Activated T-cell treated with anti-CD3 and anti-CD28 coated beads, Interleukin-2, amount 50 U/mL, for 24 hours (primary cell): ENCODE measurements around the gene SPPL2B.

Source experiments
- DNase-seq: peaks from one replicate; pipeline ENCODE4 v3.0.0-alpha.2; 2020
- H3K27ac Mint-ChIP-seq: 2 replicates; pipeline ENCODE4 v1.8.0; 2020; ENCODE audit warnings: mild to moderate bottlenecking, mixed read lengths
- H3K27me3 Mint-ChIP-seq: 2 replicates; pipeline ENCODE4 v1.8.0; 2020; ENCODE audit warnings: mixed read lengths
- H3K36me3 Mint-ChIP-seq: 2 replicates; pipeline ENCODE4 v1.8.0; 2020; ENCODE audit warnings: low read depth, mixed read lengths
- H3K4me1 Mint-ChIP-seq: 2 replicates; pipeline ENCODE4 v1.8.0; 2020; ENCODE audit warnings: low read depth, mixed read lengths
- H3K4me3 Mint-ChIP-seq: 2 replicates; pipeline ENCODE4 v1.8.0; 2020; ENCODE audit warnings: mild to moderate bottlenecking, moderate library complexity, mixed read lengths
- H3K9me3 Mint-ChIP-seq: 2 replicates; pipeline ENCODE4 v1.8.0; 2020; ENCODE audit warnings: mixed read lengths

Gene SPPL2B

DNA sequence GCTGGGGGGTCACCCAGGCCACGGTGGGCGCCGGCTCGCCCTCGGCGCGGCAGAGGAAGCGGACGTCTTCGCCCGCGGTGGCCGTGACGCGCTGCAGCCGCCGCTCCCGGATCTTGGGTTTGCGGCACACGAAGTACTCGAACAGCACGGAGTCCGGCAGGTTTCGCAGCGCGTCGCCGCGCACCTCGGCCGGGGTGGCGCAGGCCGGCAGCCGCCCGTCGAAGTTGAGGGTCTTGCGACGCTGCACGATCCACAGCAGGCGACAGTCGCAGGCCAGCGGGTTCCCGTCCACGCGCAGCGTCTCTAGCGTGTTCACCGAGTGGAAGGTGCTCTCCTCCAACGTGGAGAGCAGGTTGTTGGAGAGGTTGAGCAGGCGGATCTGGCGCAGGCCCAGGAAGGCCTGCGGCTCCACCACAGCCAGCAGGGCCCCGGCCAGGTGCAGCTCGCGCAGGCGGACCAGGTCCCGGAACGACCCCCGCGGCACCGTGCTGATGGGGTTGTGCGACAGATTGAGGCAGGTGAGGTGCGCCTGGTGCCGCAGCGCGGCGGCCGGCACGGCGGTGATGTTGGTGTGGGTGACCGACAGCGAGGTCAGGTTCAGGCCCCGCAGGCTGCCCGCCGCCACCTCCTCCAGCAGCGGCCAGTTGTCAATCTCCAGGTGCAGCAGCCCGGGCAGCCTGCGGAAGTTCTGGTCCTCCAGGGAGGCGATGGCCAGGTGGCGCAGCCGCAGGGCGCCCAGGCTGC lies 37.9 kb upstream of the SPPL2B start:
- no peak overlapping the region for H3K27ac Mint-ChIP-seq
- peaks cover 10% of the 10 kb centered on the region for H3K27me3 Mint-ChIP-seq
- H3K4me3 Mint-ChIP-seq, result peak overlapping the region; percentile 66
- H3K9me3 Mint-ChIP-seq, result no peaks in the 10 kb centered on the region
- DNase-seq, result peak; percentile 59
- no peaks in the 10 kb centered on the region for H3K36me3 Mint-ChIP-seq
- H3K4me1 Mint-ChIP-seq, result peaks cover 28% of the 10 kb centered on the region

DNA sequence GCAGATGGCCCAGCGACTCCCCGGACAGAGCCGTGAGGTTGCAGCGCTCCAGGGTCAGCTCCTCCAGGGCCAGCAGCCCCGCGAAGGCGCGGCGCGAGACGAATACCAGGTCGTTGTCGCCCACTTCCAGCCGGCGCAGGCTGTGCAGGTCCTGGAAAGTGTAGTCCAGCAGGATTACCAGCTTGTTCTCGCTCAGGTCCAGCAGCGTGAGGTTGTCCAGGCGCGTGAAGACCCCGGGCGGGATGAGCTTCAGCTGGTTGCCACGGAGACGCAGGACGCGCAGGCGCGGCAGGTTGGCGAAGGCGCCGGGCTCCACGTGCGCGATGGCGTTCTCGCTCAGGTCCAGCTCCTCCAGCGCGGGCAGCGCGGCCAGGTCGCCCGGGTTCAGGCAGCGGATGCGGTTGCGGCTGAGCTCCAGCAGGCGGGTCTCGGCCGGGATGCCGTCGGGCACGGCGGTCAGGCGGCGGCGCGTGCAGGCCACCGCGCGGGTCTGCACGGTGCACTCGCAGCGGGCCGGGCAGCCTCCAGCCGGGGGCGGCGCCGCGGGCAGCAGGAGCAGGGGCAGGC lies 37.2 kb upstream of the SPPL2B start:
- Mint-ChIP-seq H3K4me3 (peak overlapping the region; percentile 66), H3K4me1 (peaks cover 28% of the 10 kb centered on the region), H3K9me3 (no peaks in the 10 kb centered on the region), H3K27ac (no peak overlapping the region), H3K36me3 (no peaks in the 10 kb centered on the region), H3K27me3 (peaks cover 10% of the 10 kb centered on the region)
- no peak for DNase-seq

DNA sequence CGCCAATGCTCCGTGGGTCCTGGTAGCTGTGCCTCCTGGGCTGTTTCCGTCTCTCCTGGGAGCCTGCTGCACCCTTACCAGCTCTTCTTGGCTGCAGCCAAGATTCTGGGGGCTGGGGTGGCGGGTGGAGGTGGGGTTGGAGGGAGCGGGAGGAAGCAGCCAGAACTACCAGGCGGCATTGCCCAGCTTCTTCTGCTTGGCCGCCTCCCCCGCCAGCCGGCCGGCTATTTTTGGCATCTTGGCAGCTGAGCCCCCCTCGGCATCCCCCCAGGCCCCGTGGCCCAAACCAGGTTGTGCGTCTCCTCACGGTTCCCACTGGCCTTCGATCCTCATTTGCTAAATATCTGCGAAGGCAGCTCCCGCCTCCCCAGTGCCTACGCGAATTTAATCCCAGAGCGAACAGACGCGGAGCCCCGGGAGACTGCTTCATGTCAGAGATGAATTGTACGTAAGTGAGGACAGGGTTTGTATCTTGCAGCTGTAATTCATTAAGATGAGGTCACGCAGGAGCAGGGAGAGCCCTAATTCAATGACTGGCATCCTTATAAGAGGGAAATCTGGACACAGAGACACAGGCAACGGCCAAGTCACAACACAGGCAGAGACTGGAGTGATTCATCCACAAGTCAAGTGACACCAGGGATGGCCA lies 33.7 kb upstream of the SPPL2B start:
- no peaks in the 10 kb centered on the region for H3K36me3 Mint-ChIP-seq
- no peak overlapping the region for H3K4me3 Mint-ChIP-seq
- H3K9me3 Mint-ChIP-seq, result no peaks in the 10 kb centered on the region
- H3K4me1 Mint-ChIP-seq, result peaks cover 15% of the 10 kb centered on the region
- no peak overlapping the region for H3K27ac Mint-ChIP-seq
- DNase-seq, result no peak
- peaks cover 2% of the 10 kb centered on the region for H3K27me3 Mint-ChIP-seq

DNA sequence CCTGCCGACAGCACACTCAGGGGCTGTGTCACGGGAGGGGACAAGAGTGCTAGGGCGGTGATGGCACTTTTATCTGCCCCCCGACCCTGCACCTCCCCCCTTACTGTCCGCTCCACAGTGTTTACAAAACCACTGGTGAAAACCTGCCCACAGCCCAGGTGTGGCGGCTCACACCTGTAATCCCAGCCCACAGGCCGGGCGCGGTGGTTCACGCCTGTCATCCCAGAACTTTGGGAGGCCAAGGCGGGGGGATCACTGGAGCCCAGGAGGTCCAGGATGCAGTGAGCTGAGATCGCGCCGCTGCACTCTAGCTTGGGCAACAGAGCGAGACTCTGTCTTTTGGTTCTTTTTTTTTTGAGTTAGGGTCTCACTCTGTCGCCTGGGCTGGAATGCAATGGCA lies 32.3 kb upstream of the SPPL2B start:
- DNase-seq, result no peak
- Mint-ChIP-seq H3K27ac (no peak overlapping the region), H3K4me1 (peaks cover 7% of the 10 kb centered on the region), H3K4me3 (no peak overlapping the region), H3K9me3 (no peaks in the 10 kb centered on the region), H3K27me3 (peaks cover under 1% of the 10 kb centered on the region), H3K36me3 (no peaks in the 10 kb centered on the region)

GRCh38 chr19:2300533-2300932 lies 28.0 kb upstream of the SPPL2B start:
- no peak overlapping the region for H3K4me3 Mint-ChIP-seq
- no peak overlapping the region for H3K27ac Mint-ChIP-seq
- peaks cover 33% of the 10 kb centered on the region for H3K27me3 Mint-ChIP-seq
- H3K36me3 Mint-ChIP-seq, result no peaks in the 10 kb centered on the region
- DNase-seq, result no peak
- H3K4me1 Mint-ChIP-seq, result peaks cover 11% of the 10 kb centered on the region
- H3K9me3 Mint-ChIP-seq, result no peaks in the 10 kb centered on the region

- DNase-seq, result peak; percentile 48
- no peaks in the 10 kb centered on the region for H3K36me3 Mint-ChIP-seq
- peaks cover 11% of the 10 kb centered on the region for H3K4me1 Mint-ChIP-seq
- H3K4me3 Mint-ChIP-seq, result peak overlapping the region; percentile 10
- no peak overlapping the region for H3K27ac Mint-ChIP-seq
- peaks cover 49% of the 10 kb centered on the region for H3K27me3 Mint-ChIP-seq
- no peaks in the 10 kb centered on the region for H3K9me3 Mint-ChIP-seq
Measured at GRCh38 chr19:2302319-2303210, 25.9 kb upstream of the SPPL2B start.

- Mint-ChIP-seq H3K4me3 (peak overlapping the region; percentile 10), H3K27ac (no peak overlapping the region), H3K4me1 (peaks cover 11% of the 10 kb centered on the region), H3K36me3 (no peaks in the 10 kb centered on the region), H3K9me3 (no peaks in the 10 kb centered on the region), H3K27me3 (peaks cover 50% of the 10 kb centered on the region)
- DNase-seq, result no peak
Measured at GRCh38 chr19:2303211-2303798, 25.2 kb upstream of the SPPL2B start.

DNA sequence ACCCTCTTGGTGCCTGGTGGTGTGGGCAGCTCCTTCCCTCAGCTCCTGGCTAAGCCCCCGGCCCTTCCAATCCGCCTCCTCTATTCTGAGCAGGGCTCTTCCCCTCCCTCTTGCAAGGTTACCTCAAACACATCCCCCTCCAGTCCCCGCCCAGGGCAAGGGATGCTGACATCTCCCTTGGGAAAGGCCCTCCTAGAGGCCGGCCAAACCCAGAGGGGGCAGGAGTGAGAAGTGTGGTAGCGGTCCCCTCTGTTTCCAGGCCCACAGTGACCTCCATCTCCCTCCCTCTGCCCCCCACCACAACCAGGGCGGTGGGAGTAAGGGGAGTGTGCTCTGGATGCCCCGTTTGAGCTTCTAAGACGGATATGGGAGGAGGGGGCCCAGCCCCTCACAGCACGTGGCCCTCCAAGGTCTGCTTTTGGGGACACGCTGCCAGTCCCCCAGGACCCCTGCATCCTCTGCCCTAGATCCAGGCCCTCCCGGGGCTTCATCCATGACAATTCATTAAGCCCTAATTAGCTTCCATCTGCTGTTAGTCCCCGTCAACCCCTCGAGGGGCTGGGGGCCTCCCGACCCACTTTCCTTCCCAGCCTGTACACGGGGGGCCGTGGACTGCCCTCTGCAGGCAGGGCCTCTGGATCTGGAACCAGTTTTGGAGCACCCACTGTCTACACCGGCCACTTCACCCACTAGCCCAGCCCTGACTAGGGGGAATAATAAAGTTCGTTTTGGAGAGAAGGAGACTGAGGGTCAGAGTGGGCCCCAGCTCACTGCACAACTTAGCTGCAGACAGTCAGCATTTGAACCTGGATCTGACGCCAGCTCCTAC lies 22.8 kb upstream of the SPPL2B start:
- no peak for DNase-seq
- Mint-ChIP-seq H3K4me1 (peaks cover 14% of the 10 kb centered on the region), H3K4me3 (no peak overlapping the region), H3K36me3 (no peaks in the 10 kb centered on the region), H3K9me3 (no peaks in the 10 kb centered on the region), H3K27ac (no peak overlapping the region), H3K27me3 (peaks cover 74% of the 10 kb centered on the region)

GRCh38 chr19:2306281-2306806 lies 22.1 kb upstream of the SPPL2B start:
- Mint-ChIP-seq H3K27me3 (peaks cover 73% of the 10 kb centered on the region), H3K27ac (no peak overlapping the region), H3K9me3 (no peaks in the 10 kb centered on the region), H3K4me3 (no peak overlapping the region), H3K36me3 (no peaks in the 10 kb centered on the region), H3K4me1 (peaks cover 13% of the 10 kb centered on the region)
- no peak for DNase-seq

GRCh38 chr19:2306971-2307370 lies 21.5 kb upstream of the SPPL2B start:
- Mint-ChIP-seq H3K4me1 (peaks cover 12% of the 10 kb centered on the region), H3K36me3 (no peaks in the 10 kb centered on the region), H3K27me3 (peaks cover 72% of the 10 kb centered on the region), H3K4me3 (no peak overlapping the region), H3K27ac (no peak overlapping the region), H3K9me3 (no peaks in the 10 kb centered on the region)
- no peak for DNase-seq

GRCh38 chr19:2307518-2308012 lies 20.9 kb upstream of the SPPL2B start:
- no peaks in the 10 kb centered on the region for H3K9me3 Mint-ChIP-seq
- peaks cover 75% of the 10 kb centered on the region for H3K27me3 Mint-ChIP-seq
- no peak overlapping the region for H3K27ac Mint-ChIP-seq
- DNase-seq, result no peak
- no peak overlapping the region for H3K4me3 Mint-ChIP-seq
- no peaks in the 10 kb centered on the region for H3K36me3 Mint-ChIP-seq
- H3K4me1 Mint-ChIP-seq, result peaks cover 10% of the 10 kb centered on the region

GRCh38 chr19:2308114-2308556 lies 20.3 kb upstream of the SPPL2B start, which contains the start of gene LINGO3:
Gene LINGO3, minus strand, starts transcription at chr19:2308154. Its CDS starts 16,378 bp downstream, at chr19:2291776.
- Mint-ChIP-seq H3K9me3 (no peaks in the 10 kb centered on the region), H3K36me3 (no peaks in the 10 kb centered on the region), H3K4me1 (peaks cover 5% of the 10 kb centered on the region), H3K27ac (no peak within 1 kb of the TSS), H3K4me3 (no peak within 1 kb of the TSS), H3K27me3 (peaks cover 74% of the 10 kb centered on the region)
- no peak for DNase-seq

DNA sequence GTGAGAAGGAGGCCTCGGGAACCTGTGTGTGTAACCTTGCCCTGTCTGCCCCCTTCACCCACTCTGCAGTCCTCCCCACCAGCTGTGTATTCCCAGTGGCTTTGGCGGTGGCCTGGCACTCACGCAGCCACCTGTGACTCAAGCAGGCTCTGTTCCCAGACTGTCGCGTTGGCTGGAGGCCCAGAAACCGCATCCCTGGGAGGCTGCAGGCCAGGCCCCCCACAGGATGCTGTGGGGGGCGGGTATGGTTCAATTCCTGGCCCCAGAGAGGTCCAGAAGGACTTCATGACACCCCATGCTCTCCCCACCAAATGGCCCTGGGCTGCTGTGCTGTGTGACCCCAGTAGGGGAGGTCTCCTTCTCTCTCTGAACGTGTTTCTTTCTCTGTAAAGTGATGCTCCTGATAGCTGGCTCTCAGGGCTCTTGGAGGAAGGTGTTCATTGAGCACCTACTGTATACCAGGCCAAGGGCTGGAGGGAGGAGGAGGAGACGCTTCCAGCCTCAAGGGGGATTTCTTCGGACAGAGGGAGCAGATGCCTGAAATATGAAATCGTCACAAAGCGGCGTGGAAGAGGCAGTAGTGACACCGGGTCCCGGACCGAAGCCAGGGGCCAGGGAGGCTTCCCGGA lies 18.6 kb upstream of the SPPL2B start:
- H3K27ac Mint-ChIP-seq, result no peak overlapping the region
- H3K27me3 Mint-ChIP-seq, result peaks cover 76% of the 10 kb centered on the region
- peaks cover 3% of the 10 kb centered on the region for H3K9me3 Mint-ChIP-seq
- peaks cover 3% of the 10 kb centered on the region for H3K4me1 Mint-ChIP-seq
- no peak for DNase-seq
- no peak overlapping the region for H3K4me3 Mint-ChIP-seq
- H3K36me3 Mint-ChIP-seq, result no peaks in the 10 kb centered on the region
